HL-60 (cell line): ENCODE data around the gene ZGPAT.

ENCODE experiments used
- POLR2AphosphoS5 ChIP-seq: IDR thresholded peaks from 2 replicates; pipeline ENCODE4 v1.6.1; 2012; ENCODE audit warnings: low read depth
- SPI1 ChIP-seq: IDR thresholded peaks from 2 replicates; pipeline ENCODE4 v1.6.1; 2012; ENCODE audit warnings: low read depth, mild to moderate bottlenecking, borderline replicate concordance
- TF ChIP-seq, protein P1 (sequence below): IDR thresholded peaks from one replicate; pipeline ENCODE4 v1.5.1; 2011; ENCODE audit warnings: low read length, control low read depth, inconsistent platforms; ENCODE audit not compliant: insufficient read depth
- TF ChIP-seq, protein P2 (sequence below): IDR thresholded peaks from 2 replicates; pipeline ENCODE4 v1.6.1; 2012; ENCODE audit warnings: low read depth; ENCODE audit not compliant: insufficient replicate concordance

DNA sequence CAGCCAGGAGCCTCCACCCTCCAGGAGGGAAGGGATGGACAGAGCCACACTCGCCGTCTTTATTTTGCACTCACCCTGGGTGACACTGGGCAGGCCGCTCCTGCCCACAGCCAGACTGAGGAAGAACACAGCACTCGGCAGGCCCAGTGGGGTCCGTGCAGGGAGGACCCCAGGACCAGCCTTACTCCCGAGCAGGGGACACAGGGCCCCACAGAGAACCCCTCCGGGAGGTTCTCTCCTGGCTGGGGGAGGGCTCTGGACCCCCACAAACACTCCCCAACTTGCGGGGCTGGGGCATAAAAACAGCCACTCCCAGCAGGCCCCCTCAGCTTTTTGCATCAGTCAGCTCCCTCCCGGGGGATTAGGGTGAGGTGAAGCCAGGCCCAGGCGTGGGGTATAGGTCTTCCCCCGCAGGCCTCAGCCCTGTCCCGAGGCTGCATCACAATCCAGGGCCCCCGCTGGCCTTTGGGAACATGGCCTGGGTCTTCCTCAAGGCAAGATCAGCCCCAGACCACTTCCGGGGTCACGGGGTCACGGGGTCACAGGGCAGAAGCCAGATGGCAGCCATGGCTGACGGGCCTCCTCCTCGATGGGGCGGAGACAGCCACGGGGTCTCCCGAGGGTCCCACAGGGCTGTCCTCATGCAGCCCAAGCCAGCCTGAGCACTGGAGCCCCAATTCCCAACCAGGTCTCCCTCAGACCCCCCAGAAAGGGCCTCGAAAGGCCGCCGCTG lies 8.2 kb upstream of the ZGPAT start:
- TF ChIP-seq, protein P1, sequence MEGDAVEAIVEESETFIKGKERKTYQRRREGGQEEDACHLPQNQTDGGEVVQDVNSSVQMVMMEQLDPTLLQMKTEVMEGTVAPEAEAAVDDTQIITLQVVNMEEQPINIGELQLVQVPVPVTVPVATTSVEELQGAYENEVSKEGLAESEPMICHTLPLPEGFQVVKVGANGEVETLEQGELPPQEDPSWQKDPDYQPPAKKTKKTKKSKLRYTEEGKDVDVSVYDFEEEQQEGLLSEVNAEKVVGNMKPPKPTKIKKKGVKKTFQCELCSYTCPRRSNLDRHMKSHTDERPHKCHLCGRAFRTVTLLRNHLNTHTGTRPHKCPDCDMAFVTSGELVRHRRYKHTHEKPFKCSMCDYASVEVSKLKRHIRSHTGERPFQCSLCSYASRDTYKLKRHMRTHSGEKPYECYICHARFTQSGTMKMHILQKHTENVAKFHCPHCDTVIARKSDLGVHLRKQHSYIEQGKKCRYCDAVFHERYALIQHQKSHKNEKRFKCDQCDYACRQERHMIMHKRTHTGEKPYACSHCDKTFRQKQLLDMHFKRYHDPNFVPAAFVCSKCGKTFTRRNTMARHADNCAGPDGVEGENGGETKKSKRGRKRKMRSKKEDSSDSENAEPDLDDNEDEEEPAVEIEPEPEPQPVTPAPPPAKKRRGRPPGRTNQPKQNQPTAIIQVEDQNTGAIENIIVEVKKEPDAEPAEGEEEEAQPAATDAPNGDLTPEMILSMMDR, result no peak
- TF ChIP-seq SPI1, result no peak
- TF ChIP-seq POLR2AphosphoS5, result no peak
- TF ChIP-seq, protein P2, sequence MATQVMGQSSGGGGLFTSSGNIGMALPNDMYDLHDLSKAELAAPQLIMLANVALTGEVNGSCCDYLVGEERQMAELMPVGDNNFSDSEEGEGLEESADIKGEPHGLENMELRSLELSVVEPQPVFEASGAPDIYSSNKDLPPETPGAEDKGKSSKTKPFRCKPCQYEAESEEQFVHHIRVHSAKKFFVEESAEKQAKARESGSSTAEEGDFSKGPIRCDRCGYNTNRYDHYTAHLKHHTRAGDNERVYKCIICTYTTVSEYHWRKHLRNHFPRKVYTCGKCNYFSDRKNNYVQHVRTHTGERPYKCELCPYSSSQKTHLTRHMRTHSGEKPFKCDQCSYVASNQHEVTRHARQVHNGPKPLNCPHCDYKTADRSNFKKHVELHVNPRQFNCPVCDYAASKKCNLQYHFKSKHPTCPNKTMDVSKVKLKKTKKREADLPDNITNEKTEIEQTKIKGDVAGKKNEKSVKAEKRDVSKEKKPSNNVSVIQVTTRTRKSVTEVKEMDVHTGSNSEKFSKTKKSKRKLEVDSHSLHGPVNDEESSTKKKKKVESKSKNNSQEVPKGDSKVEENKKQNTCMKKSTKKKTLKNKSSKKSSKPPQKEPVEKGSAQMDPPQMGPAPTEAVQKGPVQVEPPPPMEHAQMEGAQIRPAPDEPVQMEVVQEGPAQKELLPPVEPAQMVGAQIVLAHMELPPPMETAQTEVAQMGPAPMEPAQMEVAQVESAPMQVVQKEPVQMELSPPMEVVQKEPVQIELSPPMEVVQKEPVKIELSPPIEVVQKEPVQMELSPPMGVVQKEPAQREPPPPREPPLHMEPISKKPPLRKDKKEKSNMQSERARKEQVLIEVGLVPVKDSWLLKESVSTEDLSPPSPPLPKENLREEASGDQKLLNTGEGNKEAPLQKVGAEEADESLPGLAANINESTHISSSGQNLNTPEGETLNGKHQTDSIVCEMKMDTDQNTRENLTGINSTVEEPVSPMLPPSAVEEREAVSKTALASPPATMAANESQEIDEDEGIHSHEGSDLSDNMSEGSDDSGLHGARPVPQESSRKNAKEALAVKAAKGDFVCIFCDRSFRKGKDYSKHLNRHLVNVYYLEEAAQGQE, result no peak
